PFSK-1 (cell line): ENCODE results near the gene RAD9B.

ENCODE experiments used
- FOXP2 ChIP-seq: optimal IDR thresholded peaks from 2 replicates; pipeline ENCODE3; 2011; ENCODE audit warnings: borderline replicate concordance, control low read depth, inconsistent platforms; ENCODE audit not compliant: insufficient read depth; ENCODE audit errors: extremely low read length, extremely low read depth
- POLR2AphosphoS5 ChIP-seq: IDR thresholded peaks from 2 replicates; pipeline ENCODE4 v1.6.1; 2012; ENCODE audit warnings: low read depth, mild to moderate bottlenecking, control low read depth, low read length, moderate library complexity
- REST ChIP-seq, 2 experiments: IDR thresholded peaks; 2 replicates each; pipeline versions ENCODE4 v1.6.1 to v1.8.0; 2011 to 2012; ENCODE audit warnings: low read depth in 2 of 2, low read length in 2 of 2, control low read depth in 1 of 2, inconsistent platforms in 1 of 2, mild to moderate bottlenecking in 1 of 2, moderate library complexity in 1 of 2; ENCODE audit not compliant: insufficient read depth in 1 of 2
- SIN3A ChIP-seq: IDR thresholded peaks from 2 replicates; pipeline ENCODE4 v1.6.1; 2012; ENCODE audit warnings: mild to moderate bottlenecking, low read length, moderate library complexity, borderline replicate concordance; ENCODE audit not compliant: insufficient read depth
- TAF1 ChIP-seq: IDR thresholded peaks from 2 replicates; pipeline ENCODE4 v1.6.1; 2012; ENCODE audit warnings: low read length, control low read depth, borderline replicate concordance; ENCODE audit not compliant: insufficient read depth

DNA sequence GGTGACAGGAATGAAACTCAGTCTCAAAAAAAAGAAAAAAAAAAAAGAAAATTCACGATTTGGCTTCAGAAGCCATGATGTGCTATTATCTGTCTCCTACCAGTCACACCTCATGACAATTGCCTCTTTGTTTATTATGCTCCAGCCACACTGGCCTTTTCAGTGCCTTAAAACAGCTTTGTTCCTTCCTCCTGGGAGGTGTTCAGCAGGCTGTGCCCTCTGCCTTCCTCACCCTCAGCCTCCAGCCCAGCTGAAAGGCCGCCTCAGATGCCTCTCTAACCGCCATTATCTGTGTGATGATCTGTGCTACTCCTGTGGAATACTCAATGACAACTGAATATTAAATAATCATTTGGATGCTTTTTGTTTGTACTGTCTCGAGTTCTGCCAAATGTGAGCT is 43.4 kb upstream of the RAD9B start:
- TF ChIP-seq FOXP2 (no peak), POLR2AphosphoS5 (no peak), REST (IDR thresholded peaks at IDR 0.05; ENCODE audit: insufficient read depth in 1 of 2, low read depth in 2 of 2, low read length in 2 of 2) (no peak), TAF1 (no peak), SIN3A (no peak)
